ENCODE results near the gene ASCL3. TPM values are rescaled to one million over a fixed set of nuclear protein-coding genes. Genes with fewer than 3 reads are reported as not detected.

The ASCL3 gene, protein sequence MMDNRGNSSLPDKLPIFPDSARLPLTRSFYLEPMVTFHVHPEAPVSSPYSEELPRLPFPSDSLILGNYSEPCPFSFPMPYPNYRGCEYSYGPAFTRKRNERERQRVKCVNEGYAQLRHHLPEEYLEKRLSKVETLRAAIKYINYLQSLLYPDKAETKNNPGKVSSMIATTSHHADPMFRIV
- total RNA-seq (2021) (not detected in 2 replicates), Bru-seq, nascent RNA (not detected), BruChase-seq, experiment 1, labeled RNA remaining after a 2-hour chase (not detected), BruChase-seq, experiment 2, labeled RNA remaining after a 6-hour chase (not detected)
- long read RNA-seq, result 0 reads

- H3K27me3 ChIP-seq (replicated peaks; ENCODE audit: insufficient read depth, low read depth, low read length, poor library complexity), result no peaks in the 10 kb centered on the region
- H3K9me3 ChIP-seq (ENCODE audit: low read depth, low read length, poor library complexity, severe bottlenecking), result no peaks in the 10 kb centered on the region
- TF ChIP-seq, protein P1, sequence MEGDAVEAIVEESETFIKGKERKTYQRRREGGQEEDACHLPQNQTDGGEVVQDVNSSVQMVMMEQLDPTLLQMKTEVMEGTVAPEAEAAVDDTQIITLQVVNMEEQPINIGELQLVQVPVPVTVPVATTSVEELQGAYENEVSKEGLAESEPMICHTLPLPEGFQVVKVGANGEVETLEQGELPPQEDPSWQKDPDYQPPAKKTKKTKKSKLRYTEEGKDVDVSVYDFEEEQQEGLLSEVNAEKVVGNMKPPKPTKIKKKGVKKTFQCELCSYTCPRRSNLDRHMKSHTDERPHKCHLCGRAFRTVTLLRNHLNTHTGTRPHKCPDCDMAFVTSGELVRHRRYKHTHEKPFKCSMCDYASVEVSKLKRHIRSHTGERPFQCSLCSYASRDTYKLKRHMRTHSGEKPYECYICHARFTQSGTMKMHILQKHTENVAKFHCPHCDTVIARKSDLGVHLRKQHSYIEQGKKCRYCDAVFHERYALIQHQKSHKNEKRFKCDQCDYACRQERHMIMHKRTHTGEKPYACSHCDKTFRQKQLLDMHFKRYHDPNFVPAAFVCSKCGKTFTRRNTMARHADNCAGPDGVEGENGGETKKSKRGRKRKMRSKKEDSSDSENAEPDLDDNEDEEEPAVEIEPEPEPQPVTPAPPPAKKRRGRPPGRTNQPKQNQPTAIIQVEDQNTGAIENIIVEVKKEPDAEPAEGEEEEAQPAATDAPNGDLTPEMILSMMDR (conservative IDR thresholded peaks at IDR 0.05; ENCODE audit: low read depth, low read length), result no peak
- TF ChIP-seq EZH2 (IDR thresholded peaks at IDR 0.05; ENCODE audit: borderline replicate concordance, low read depth, low read length, poor library complexity, severe bottlenecking), result no peak
- BruUV-seq (replicated peaks), result no TSS peak
- H3K27ac ChIP-seq (ENCODE audit: low read depth, low read length, poor library complexity, severe bottlenecking), result no peak within 1 kb of the TSS
- POLR2A ChIA-PET (ENCODE audit: low non-redundant PET), result no interaction called here
- H3K4me3 ChIP-seq (ENCODE audit: low read depth, low read length, poor library complexity, severe bottlenecking), result no peak within 1 kb of the TSS
- no peak for DNase-seq (ENCODE audit: low spot score)
- no peaks in the 10 kb centered on the region for H3K36me3 ChIP-seq (ENCODE audit: insufficient read depth, low read length, poor library complexity, severe bottlenecking)
- intact Hi-C loops (cut with micrococcal nuclease; ENCODE audit: unreplicated experiment), result no loop called here
- H3K4me1 ChIP-seq (ENCODE audit: insufficient read depth, low read length, poor library complexity, severe bottlenecking), result peaks cover 1% of the 10 kb centered on the region
- CTCF ChIA-PET, result no interaction called here
These were observed at the start of gene ASCL3 for GRCh38 chr11:8942518-8943066. Gene ASCL3 (minus strand): TSS chr11:8943016. CDS start chr11:8938161, 4,855 bp downstream.

- no peak for DNase-seq (ENCODE audit: low spot score)
- H3K36me3 ChIP-seq (ENCODE audit: insufficient read depth, low read length, poor library complexity, severe bottlenecking), result no peaks in the 10 kb centered on the region
- no peak overlapping the region for H3K27ac ChIP-seq (ENCODE audit: low read depth, low read length, poor library complexity, severe bottlenecking)
- H3K27me3 ChIP-seq (replicated peaks; ENCODE audit: insufficient read depth, low read depth, low read length, poor library complexity), result peaks cover 4% of the 10 kb centered on the region
- H3K9me3 ChIP-seq (ENCODE audit: low read depth, low read length, poor library complexity, severe bottlenecking), result no peaks in the 10 kb centered on the region
- BruUV-seq (replicated peaks), result no TSS peak
- CTCF ChIA-PET, result no interaction called here
- no peak overlapping the region for H3K4me3 ChIP-seq (ENCODE audit: low read depth, low read length, poor library complexity, severe bottlenecking)
- no peaks in the 10 kb centered on the region for H3K4me1 ChIP-seq (ENCODE audit: insufficient read depth, low read length, poor library complexity, severe bottlenecking)
- intact Hi-C loops (cut with micrococcal nuclease; ENCODE audit: unreplicated experiment), result no loop called here
- TF ChIP-seq EZH2 (IDR thresholded peaks at IDR 0.05; ENCODE audit: borderline replicate concordance, low read depth, low read length, poor library complexity, severe bottlenecking), result no peak
- TF ChIP-seq, protein P1 (conservative IDR thresholded peaks at IDR 0.05; ENCODE audit: low read depth, low read length), result no peak
- POLR2A ChIA-PET (ENCODE audit: low non-redundant PET), result no interaction called here
These were observed 46.6 kb upstream of the ASCL3 start for GRCh38 chr11:8989453-8989852.

- BruUV-seq (replicated peaks), result no TSS peak
- TF ChIP-seq, protein P1 (conservative IDR thresholded peaks at IDR 0.05; ENCODE audit: low read depth, low read length), result no peak
- no peak for TF ChIP-seq EZH2 (IDR thresholded peaks at IDR 0.05; ENCODE audit: borderline replicate concordance, low read depth, low read length, poor library complexity, severe bottlenecking)
- H3K27me3 ChIP-seq (replicated peaks; ENCODE audit: insufficient read depth, low read depth, low read length, poor library complexity), result no peaks in the 10 kb centered on the region
- CTCF ChIA-PET, result no interaction called here
- H3K36me3 ChIP-seq (ENCODE audit: insufficient read depth, low read length, poor library complexity, severe bottlenecking), result no peaks in the 10 kb centered on the region
- intact Hi-C loops (cut with micrococcal nuclease; ENCODE audit: unreplicated experiment), result no loop called here
- no peak overlapping the region for H3K4me3 ChIP-seq (ENCODE audit: low read depth, low read length, poor library complexity, severe bottlenecking)
- H3K27ac ChIP-seq (ENCODE audit: low read depth, low read length, poor library complexity, severe bottlenecking), result no peak overlapping the region
- DNase-seq (ENCODE audit: low spot score), result no peak
- no peaks in the 10 kb centered on the region for H3K4me1 ChIP-seq (ENCODE audit: insufficient read depth, low read length, poor library complexity, severe bottlenecking)
- POLR2A ChIA-PET (ENCODE audit: low non-redundant PET), result no interaction called here
- H3K9me3 ChIP-seq (ENCODE audit: low read depth, low read length, poor library complexity, severe bottlenecking), result no peaks in the 10 kb centered on the region
These were observed 45.8 kb upstream of the ASCL3 start for GRCh38 chr11:8988329-8989234.

All from A673 (cell line).